ENCODE measurements around the gene MPPED2.

DNA sequence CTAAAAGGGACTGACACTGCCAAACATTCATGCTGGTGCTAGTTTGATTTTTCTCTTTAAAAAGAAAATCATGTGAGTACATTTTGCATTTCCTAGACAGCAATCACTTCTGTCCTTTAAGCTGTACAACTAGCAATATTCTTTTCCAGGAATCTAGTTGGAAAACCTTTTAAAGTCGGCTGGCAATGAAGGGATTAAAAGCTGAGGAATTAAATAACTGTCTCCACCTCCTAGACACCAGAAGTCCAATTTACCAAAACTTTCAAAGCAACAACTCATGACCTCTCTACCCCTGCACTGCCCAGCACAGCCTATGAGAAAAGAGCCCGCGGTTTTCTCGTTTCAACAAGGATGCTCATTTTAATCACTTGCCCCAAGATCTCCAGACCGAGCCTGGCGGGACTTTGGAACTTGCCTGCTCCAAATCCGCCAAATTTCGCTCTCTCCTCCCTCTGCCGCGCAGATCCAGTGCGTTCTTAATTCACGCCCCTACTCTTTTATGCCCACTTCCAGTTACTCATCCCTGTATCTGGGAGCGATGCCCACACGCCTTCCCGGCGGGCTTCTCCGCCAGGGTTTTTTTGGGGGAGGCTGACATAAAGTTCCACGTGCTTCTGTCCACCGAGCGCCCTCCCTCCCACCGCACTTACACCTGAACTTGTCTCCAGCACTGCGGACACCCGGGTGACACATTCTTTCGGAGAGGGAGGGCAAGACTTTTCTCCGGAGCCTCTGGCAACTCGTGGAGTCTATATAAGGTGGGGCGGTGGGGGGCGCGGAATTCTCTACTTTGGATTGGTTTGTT lies 2.5 kb downstream of the MPPED2 start:
- TF ChIP-seq ELF4 (IDR thresholded peaks at IDR 0.05): no peak
- no peak for TF ChIP-seq SP1 (IDR thresholded peaks at IDR 0.05)
- TF ChIP-seq FOXM1 (IDR thresholded peaks at IDR 0.05; ENCODE audit: borderline replicate concordance): no peak
- no peak for TF ChIP-seq HDGF (IDR thresholded peaks at IDR 0.05; ENCODE audit: borderline replicate concordance)
- no peak for TF ChIP-seq SUZ12 (IDR thresholded peaks at IDR 0.05)
- no peak for TF ChIP-seq ARNT (IDR thresholded peaks at IDR 0.05)
